ENCODE data around the gene ISM2. TPM values are rescaled to one million over a fixed set of nuclear protein-coding genes. Genes with fewer than 3 reads are reported as not detected.
"Not testable (repeated sequence)": the region's sequence is repeated elsewhere in the genome, so short reads cannot be mapped to it uniquely, and the experiment has no call there.

The ISM2 gene
- total and polyA plus RNA-seq, 8 donors: 0.23 to 0.37 TPM; not detected in 6

- Histone ChIP-seq H3K9me3 (no peaks in the 10 kb centered on the region), H3K27me3 (no peaks in the 10 kb centered on the region), H3K4me3 (no peak overlapping the region), H3K4me1 (peaks cover 0 to 14% (median 4%) of the 10 kb centered on the region in 4 donors), H3K27ac (no peak overlapping the region), H3K36me3 (peaks cover 0 to 34% (median 27%) of the 10 kb centered on the region in 4 donors)
- no peak for DNase-seq
- intact Hi-C loops (cut with DNase I; ENCODE audit: low total_unique reads): no loop called here
- TF ChIP-seq CTCF (IDR thresholded peaks at IDR 0.05) (no peak), POLR2AphosphoS5 (IDR thresholded peaks at IDR 0.05) (no peak), EP300 (IDR thresholded peaks at IDR 0.05) (no peak), POLR2A (IDR thresholded peaks at IDR 0.05) (no peak)
These were observed 32.5 kb upstream of the ISM2 start for GRCh38 chr14:77531071-77531470.

GRCh38 chr14:77529963-77530362, 31.3 kb upstream of the ISM2 start:
- peaks cover 0 to 15% (median 5%) of the 10 kb centered on the region in 4 donors for H3K4me1 ChIP-seq
- H3K27me3 ChIP-seq: no peaks in the 10 kb centered on the region
- intact Hi-C loops (cut with DNase I; ENCODE audit: low total_unique reads): no loop called here
- H3K27ac ChIP-seq: no peak overlapping the region
- TF ChIP-seq CTCF (IDR thresholded peaks at IDR 0.05) (no peak), EP300 (IDR thresholded peaks at IDR 0.05) (no peak), POLR2AphosphoS5 (IDR thresholded peaks at IDR 0.05) (no peak), POLR2A (IDR thresholded peaks at IDR 0.05) (no peak)
- H3K4me3 ChIP-seq: no peak overlapping the region
- no peaks in the 10 kb centered on the region for H3K9me3 ChIP-seq
- peaks cover 0 to 27% (median 18%) of the 10 kb centered on the region in 4 donors for H3K36me3 ChIP-seq
- no peak for DNase-seq

- Histone ChIP-seq H3K36me3 (peaks cover 0 to 26% (median 14%) of the 10 kb centered on the region in 4 donors), H3K4me1 (peaks cover 0 to 15% (median 5%) of the 10 kb centered on the region in 4 donors), H3K27ac (no peak overlapping the region), H3K4me3 (no peak overlapping the region), H3K9me3 (no peaks in the 10 kb centered on the region), H3K27me3 (no peaks in the 10 kb centered on the region)
- TF ChIP-seq POLR2A (IDR thresholded peaks at IDR 0.05) (no peak), POLR2AphosphoS5 (IDR thresholded peaks at IDR 0.05) (no peak), EP300 (IDR thresholded peaks at IDR 0.05) (no peak), CTCF (IDR thresholded peaks at IDR 0.05) (no peak)
- intact Hi-C loops (cut with DNase I; ENCODE audit: low total_unique reads): no loop called here
- 33 to 55% (median 39%) methylated on average over 2 of the region's 2 CpGs for WGBS, 5 donors
- no peak for DNase-seq
These were observed 30.6 kb upstream of the ISM2 start for GRCh38 chr14:77529213-77529612.

- Histone ChIP-seq H3K36me3 (peaks cover 0 to 22% (median 12%) of the 10 kb centered on the region in 4 donors), H3K4me1 (peaks cover 0 to 15% (median 5%) of the 10 kb centered on the region in 4 donors)
- 90 to 96% (median 92%) methylated on average over 5 of the region's 5 CpGs for WGBS, 5 donors
- intact Hi-C loops (cut with DNase I; ENCODE audit: low total_unique reads); DNase-seq; H3K4me3 ChIP-seq; H3K27me3 ChIP-seq; H3K27ac ChIP-seq; H3K9me3 ChIP-seq: not testable (repeated sequence)
These were observed 30.1 kb upstream of the ISM2 start for GRCh38 chr14:77528701-77529100.

- TF ChIP-seq CTCF (IDR thresholded peaks at IDR 0.05) (no peak), POLR2A (IDR thresholded peaks at IDR 0.05) (no peak), EP300 (IDR thresholded peaks at IDR 0.05) (no peak), POLR2AphosphoS5 (IDR thresholded peaks at IDR 0.05) (no peak)
- intact Hi-C loops (cut with DNase I; ENCODE audit: low total_unique reads): no loop called here
- H3K4me1 ChIP-seq: peaks cover 0 to 15% (median 5%) of the 10 kb centered on the region in 4 donors
- no peaks in the 10 kb centered on the region for H3K27me3 ChIP-seq
- H3K4me3 ChIP-seq: no peak overlapping the region
- no peaks in the 10 kb centered on the region for H3K9me3 ChIP-seq
- no peak overlapping the region for H3K27ac ChIP-seq
- 11 to 56% (median 28%) methylated on average over 1 of the region's 1 CpG for WGBS, 5 donors
- DNase-seq: no peak
- H3K36me3 ChIP-seq: peaks cover 0 to 36% (median 19%) of the 10 kb centered on the region in 4 donors
These were observed 27.6 kb upstream of the ISM2 start for GRCh38 chr14:77526266-77526665.

Measured in stomach (tissue), 9 donors.